Left ventricle myocardium inferior (tissue), 1 donor: ENCODE data around the gene ADAMTS8. TPM values are rescaled to one million over a fixed set of nuclear protein-coding genes. Genes with fewer than 3 reads are reported as not detected.

Experiments used
- DNase-seq: peaks from one replicate; pipeline ENCODE4 v3.0.0-alpha.2; 2020
- H3K27ac ChIP-seq: fragments of 200-600 bp; replicated peaks from 2 replicates; pipeline ENCODE4 v1.8.0; 2021
- H3K27me3 ChIP-seq: fragments of 200-600 bp; 2 replicates; pipeline ENCODE4 v1.8.0; 2021; ENCODE audit warnings: low read depth
- H3K36me3 ChIP-seq: fragments of 200-600 bp; 2 replicates; pipeline ENCODE4 v1.8.0; 2021
- H3K4me1 ChIP-seq: fragments of 200-600 bp; 2 replicates; pipeline ENCODE4 v1.8.0; 2021
- H3K4me3 ChIP-seq: fragments of 200-600 bp; 2 replicates; pipeline ENCODE4 v1.8.0; 2021; ENCODE audit warnings: mild to moderate bottlenecking, moderate library complexity
- H3K9me3 ChIP-seq: fragments of 200-600 bp; replicated peaks from 2 replicates; pipeline ENCODE4 v1.8.0; 2021
- intact Hi-C: fragments of 100-400 bp; cut with micrococcal nuclease; formaldehyde crosslinking; loops from one replicate; pipeline ENCODE4 v1.11.0; 2022
- total RNA-seq: library from RNA; stranded (reverse); fragmentation: NEBNext Ultra II Directional; extraction: Animal tissue kit (Norgen Biotek cat#: 25700); gene quantifications from one replicate; pipeline ENCODE4 v1.2.1, GENCODE V29; 2021
- TF ChIP-seq, protein P1 (sequence below): fragments of 200-600 bp; IDR thresholded peaks from 2 replicates; pipeline ENCODE4 v1.8.0; 2021; ENCODE audit warnings: antibody characterized with exemption, mild to moderate bottlenecking, borderline replicate concordance
- donor health status: DM: no; HTN: yes; CAD: no; lungs with severe emphysema.

The ADAMTS8 gene
- total RNA-seq, 1 donor from 2014 or later: 0.85 TPM

DNA sequence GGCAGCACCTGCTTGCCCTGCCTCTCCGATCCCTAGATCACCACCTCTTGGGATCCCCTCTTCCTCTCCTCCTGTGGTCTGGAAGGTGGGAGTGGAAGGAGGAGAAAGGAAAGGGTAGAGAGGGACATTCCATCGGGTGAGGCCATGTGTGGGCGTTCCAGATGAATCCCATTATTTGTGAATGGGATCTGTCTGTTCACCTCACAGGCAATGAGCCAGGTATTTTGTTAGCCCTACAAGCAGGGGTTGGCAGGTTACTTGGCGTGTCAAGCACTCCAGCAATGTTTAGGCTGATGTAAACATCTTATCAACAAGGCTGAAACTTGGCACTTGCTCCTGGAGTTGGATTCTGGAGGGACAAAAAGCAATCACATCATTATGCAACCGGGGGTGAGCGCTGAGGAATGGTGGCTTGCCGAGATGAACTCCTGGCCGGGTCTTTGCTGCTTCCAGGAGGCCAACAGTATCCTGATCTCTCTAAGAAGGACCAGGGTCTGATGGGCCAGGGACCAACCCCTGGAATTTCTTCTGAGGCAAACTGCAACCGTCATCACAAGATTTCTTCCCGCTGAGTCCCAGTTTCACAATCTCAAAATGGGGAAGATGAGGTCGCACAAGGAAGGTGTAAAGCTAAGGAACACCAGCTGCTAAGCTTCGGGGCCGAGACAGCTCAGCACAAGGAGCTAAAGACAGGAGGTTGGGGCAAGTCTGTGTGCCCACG, 7.8 kb downstream of the ADAMTS8 start:
- peaks cover 13% of the 10 kb centered on the region for H3K4me1 ChIP-seq
- H3K27me3 ChIP-seq: peaks cover 16% of the 10 kb centered on the region
- no peak overlapping the region for H3K4me3 ChIP-seq
- no peak for DNase-seq
- H3K9me3 ChIP-seq: no peaks in the 10 kb centered on the region
- TF ChIP-seq, protein P1, sequence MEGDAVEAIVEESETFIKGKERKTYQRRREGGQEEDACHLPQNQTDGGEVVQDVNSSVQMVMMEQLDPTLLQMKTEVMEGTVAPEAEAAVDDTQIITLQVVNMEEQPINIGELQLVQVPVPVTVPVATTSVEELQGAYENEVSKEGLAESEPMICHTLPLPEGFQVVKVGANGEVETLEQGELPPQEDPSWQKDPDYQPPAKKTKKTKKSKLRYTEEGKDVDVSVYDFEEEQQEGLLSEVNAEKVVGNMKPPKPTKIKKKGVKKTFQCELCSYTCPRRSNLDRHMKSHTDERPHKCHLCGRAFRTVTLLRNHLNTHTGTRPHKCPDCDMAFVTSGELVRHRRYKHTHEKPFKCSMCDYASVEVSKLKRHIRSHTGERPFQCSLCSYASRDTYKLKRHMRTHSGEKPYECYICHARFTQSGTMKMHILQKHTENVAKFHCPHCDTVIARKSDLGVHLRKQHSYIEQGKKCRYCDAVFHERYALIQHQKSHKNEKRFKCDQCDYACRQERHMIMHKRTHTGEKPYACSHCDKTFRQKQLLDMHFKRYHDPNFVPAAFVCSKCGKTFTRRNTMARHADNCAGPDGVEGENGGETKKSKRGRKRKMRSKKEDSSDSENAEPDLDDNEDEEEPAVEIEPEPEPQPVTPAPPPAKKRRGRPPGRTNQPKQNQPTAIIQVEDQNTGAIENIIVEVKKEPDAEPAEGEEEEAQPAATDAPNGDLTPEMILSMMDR: no peak
- H3K27ac ChIP-seq: no peak overlapping the region
- intact Hi-C loops: loop anchor here (10.0 kb wide), 1 partner anchor 206 kb away; no protein-coding TSS in a partner anchor
- H3K36me3 ChIP-seq: no peaks in the 10 kb centered on the region

DNA sequence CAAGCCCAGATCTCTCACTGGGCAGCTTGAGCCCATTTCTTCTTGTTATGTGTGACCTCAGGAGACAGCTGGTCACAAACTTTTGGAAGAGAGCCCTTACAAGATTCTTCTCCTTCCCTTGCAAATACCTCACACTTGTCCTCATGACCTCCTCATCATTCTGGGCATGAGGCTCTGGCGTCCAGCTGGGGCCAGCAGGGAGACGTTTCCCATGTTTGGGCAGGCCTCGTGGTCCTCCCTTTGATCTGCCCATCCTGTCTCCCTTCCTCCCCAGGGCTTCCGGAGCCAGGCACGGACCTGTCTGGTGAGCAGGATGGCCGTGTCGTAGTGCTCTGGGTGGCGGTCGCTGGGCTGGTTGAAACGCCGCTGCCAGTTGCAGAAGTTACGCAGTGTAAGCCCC, 9.7 kb downstream of the ADAMTS8 start:
- intact Hi-C loops: no loop called here
- H3K9me3 ChIP-seq: no peaks in the 10 kb centered on the region
- H3K36me3 ChIP-seq: no peaks in the 10 kb centered on the region
- H3K4me1 ChIP-seq: peaks cover 13% of the 10 kb centered on the region
- no peaks in the 10 kb centered on the region for H3K27me3 ChIP-seq
- no peak for DNase-seq
- TF ChIP-seq, protein P1: no peak
- H3K4me3 ChIP-seq: no peak overlapping the region
- no peak overlapping the region for H3K27ac ChIP-seq

DNA sequence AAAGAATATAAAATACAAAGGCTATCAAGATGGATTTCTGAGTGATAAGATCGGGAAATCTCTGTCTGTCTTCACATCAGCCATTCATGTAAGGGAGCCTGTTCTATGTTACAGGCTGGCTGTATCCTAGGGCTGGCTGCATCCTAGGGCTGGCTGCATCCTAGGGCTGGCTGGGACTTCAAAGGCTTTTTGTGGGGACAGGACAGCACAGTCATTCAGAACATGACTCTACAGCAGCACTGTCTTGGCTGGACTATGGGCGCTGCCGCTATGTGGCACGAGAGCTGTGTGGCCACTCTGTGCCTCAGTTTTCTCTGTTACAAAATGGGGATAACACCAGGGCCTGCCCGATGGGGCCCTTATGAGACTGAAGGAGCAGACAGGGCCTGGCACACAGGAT, 10.2 kb downstream of the ADAMTS8 start:
- no peaks in the 10 kb centered on the region for H3K36me3 ChIP-seq
- DNase-seq: no peak
- no peak overlapping the region for H3K4me3 ChIP-seq
- no peaks in the 10 kb centered on the region for H3K27me3 ChIP-seq
- no peaks in the 10 kb centered on the region for H3K9me3 ChIP-seq
- TF ChIP-seq, protein P1: no peak
- intact Hi-C loops: no loop called here
- H3K4me1 ChIP-seq: peaks cover 13% of the 10 kb centered on the region
- no peak overlapping the region for H3K27ac ChIP-seq

DNA sequence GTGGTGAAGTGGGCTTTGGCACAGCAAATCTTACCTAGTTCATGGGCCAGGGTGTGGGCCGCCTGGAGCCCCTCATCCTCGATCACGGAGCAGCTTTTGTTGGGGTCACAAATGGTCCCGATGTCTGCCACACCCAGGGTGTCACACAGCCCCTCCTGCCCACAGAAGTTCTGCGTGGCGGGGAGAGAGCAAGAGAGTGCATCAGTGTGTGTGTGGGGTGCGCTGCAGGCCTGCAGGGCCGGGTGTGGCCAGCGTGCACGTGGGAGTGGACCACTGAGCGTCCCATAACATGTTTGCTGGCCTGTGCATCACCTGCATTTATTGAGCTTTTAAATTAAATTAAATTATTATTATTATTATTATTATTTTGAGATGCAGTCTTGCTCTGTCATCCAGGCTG, 11.5 kb downstream of the ADAMTS8 start:
- H3K9me3 ChIP-seq: no peaks in the 10 kb centered on the region
- DNase-seq: no peak
- H3K27me3 ChIP-seq: no peaks in the 10 kb centered on the region
- H3K27ac ChIP-seq: no peak overlapping the region
- TF ChIP-seq, protein P1: no peak
- intact Hi-C loops: no loop called here
- H3K4me1 ChIP-seq: peaks cover 13% of the 10 kb centered on the region
- H3K36me3 ChIP-seq: no peaks in the 10 kb centered on the region
- H3K4me3 ChIP-seq: no peak overlapping the region

DNA sequence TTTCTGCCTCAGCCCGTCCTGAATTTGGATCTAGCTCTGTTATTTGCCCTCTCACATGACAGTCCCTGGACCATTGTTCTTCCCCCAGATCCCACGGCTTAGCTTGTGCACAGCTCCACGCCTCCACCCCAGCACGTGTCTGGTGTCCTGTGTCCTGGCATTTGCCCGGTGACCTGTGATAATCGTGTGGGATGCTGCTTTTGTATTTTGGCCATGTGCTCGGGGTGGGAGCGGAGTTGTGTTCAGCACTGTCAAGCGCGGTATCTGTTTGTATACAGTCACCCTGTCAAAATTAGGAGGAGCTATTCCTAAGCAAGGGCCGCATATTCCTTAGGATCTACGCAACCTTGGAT, 11.9 kb downstream of the ADAMTS8 start:
- H3K9me3 ChIP-seq: no peaks in the 10 kb centered on the region
- H3K4me1 ChIP-seq: peaks cover 13% of the 10 kb centered on the region
- no peaks in the 10 kb centered on the region for H3K36me3 ChIP-seq
- no peak overlapping the region for H3K4me3 ChIP-seq
- TF ChIP-seq, protein P1: no peak
- H3K27me3 ChIP-seq: peaks cover 2% of the 10 kb centered on the region
- no peak for DNase-seq
- intact Hi-C loops: no loop called here
- no peak overlapping the region for H3K27ac ChIP-seq
